PC-9 (cell line): ENCODE results near the gene TRAF3IP1.

ENCODE experiments used
- EZH2 ChIP-seq: fragments of 200-600 bp; sonication (generic); IDR thresholded peaks from 2 replicates; pipeline ENCODE4 v1.8.0; 2017; ENCODE audit warnings: antibody characterized with exemption, low read depth
- TF ChIP-seq, protein P1 (sequence below): fragments of 200-600 bp; sonication (generic); conservative IDR thresholded peaks from 2 replicates; pipeline ENCODE4 v1.6.1; 2017; ENCODE audit warnings: mixed run types, antibody characterized with exemption, mild to moderate bottlenecking, moderate library complexity

GRCh38 chr2:238399094-238399493, 78.8 kb downstream of the TRAF3IP1 start:
- TF ChIP-seq, protein P1, sequence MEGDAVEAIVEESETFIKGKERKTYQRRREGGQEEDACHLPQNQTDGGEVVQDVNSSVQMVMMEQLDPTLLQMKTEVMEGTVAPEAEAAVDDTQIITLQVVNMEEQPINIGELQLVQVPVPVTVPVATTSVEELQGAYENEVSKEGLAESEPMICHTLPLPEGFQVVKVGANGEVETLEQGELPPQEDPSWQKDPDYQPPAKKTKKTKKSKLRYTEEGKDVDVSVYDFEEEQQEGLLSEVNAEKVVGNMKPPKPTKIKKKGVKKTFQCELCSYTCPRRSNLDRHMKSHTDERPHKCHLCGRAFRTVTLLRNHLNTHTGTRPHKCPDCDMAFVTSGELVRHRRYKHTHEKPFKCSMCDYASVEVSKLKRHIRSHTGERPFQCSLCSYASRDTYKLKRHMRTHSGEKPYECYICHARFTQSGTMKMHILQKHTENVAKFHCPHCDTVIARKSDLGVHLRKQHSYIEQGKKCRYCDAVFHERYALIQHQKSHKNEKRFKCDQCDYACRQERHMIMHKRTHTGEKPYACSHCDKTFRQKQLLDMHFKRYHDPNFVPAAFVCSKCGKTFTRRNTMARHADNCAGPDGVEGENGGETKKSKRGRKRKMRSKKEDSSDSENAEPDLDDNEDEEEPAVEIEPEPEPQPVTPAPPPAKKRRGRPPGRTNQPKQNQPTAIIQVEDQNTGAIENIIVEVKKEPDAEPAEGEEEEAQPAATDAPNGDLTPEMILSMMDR = no peak
- TF ChIP-seq EZH2 = no peak
